Left ventricle myocardium inferior (tissue), 1 donor: ENCODE data around the gene ERC1. TPM values are rescaled to one million over a fixed set of nuclear protein-coding genes. Genes with fewer than 3 reads are reported as not detected.
A peak's percentile ranks its signal among the peaks of the same experiment; 100 is the strongest.

ENCODE experiments used
- DNase-seq: peaks from one replicate; pipeline ENCODE4 v3.0.0-alpha.2; 2020
- H3K27ac ChIP-seq: fragments of 200-600 bp; replicated peaks from 2 replicates; pipeline ENCODE4 v1.8.0; 2021
- H3K27me3 ChIP-seq: fragments of 200-600 bp; 2 replicates; pipeline ENCODE4 v1.8.0; 2021; ENCODE audit warnings: low read depth
- H3K36me3 ChIP-seq: fragments of 200-600 bp; 2 replicates; pipeline ENCODE4 v1.8.0; 2021
- H3K4me1 ChIP-seq: fragments of 200-600 bp; 2 replicates; pipeline ENCODE4 v1.8.0; 2021
- H3K4me3 ChIP-seq: fragments of 200-600 bp; 2 replicates; pipeline ENCODE4 v1.8.0; 2021; ENCODE audit warnings: mild to moderate bottlenecking, moderate library complexity
- H3K9me3 ChIP-seq: fragments of 200-600 bp; replicated peaks from 2 replicates; pipeline ENCODE4 v1.8.0; 2021
- CTCF ChIP-seq: fragments of 200-600 bp; IDR thresholded peaks from 2 replicates; pipeline ENCODE4 v1.8.0; 2021; ENCODE audit warnings: antibody characterized with exemption, mild to moderate bottlenecking, borderline replicate concordance
- intact Hi-C: fragments of 100-400 bp; cut with micrococcal nuclease; formaldehyde crosslinking; loops from one replicate; pipeline ENCODE4 v1.11.0; 2022
- total RNA-seq: library from RNA; stranded (reverse); fragmentation: NEBNext Ultra II Directional; extraction: Animal tissue kit (Norgen Biotek cat#: 25700); gene quantifications from one replicate; pipeline ENCODE4 v1.2.1, GENCODE V29; 2021
- donor health status: DM: no; HTN: yes; CAD: no; lungs with severe emphysema.

ERC1 gene
- total RNA-seq, 1 donor from 2014 or later = 50.8 TPM

GRCh38 chr12:1053690-1054089 is 62.7 kb downstream of the ERC1 start:
- no peak for TF ChIP-seq CTCF
- intact Hi-C loops = no loop called here
- peaks cover 1% of the 10 kb centered on the region for H3K36me3 ChIP-seq
- no peaks in the 10 kb centered on the region for H3K27me3 ChIP-seq
- H3K4me1 ChIP-seq = peaks cover 23% of the 10 kb centered on the region
- H3K4me3 ChIP-seq = no peak overlapping the region
- H3K9me3 ChIP-seq = peaks cover 12% of the 10 kb centered on the region
- peak overlapping the region; percentile 69 for H3K27ac ChIP-seq
- DNase-seq = no peak

- no peaks in the 10 kb centered on the region for H3K27me3 ChIP-seq
- peaks cover 18% of the 10 kb centered on the region for H3K9me3 ChIP-seq
- DNase-seq = no peak
- peaks cover 22% of the 10 kb centered on the region for H3K4me1 ChIP-seq
- intact Hi-C loops = no loop called here
- TF ChIP-seq CTCF = no peak
- H3K36me3 ChIP-seq = peaks cover 7% of the 10 kb centered on the region
- H3K4me3 ChIP-seq = peak overlapping the region; percentile 17
- H3K27ac ChIP-seq = peak overlapping the region; percentile 69
Measured at GRCh38 chr12:1054117-1054870, 63.3 kb downstream of the ERC1 start.

- intact Hi-C loops = no loop called here
- no peak overlapping the region for H3K4me3 ChIP-seq
- H3K9me3 ChIP-seq = peaks cover 25% of the 10 kb centered on the region
- DNase-seq = no peak
- no peaks in the 10 kb centered on the region for H3K27me3 ChIP-seq
- TF ChIP-seq CTCF = no peak
- peaks cover 22% of the 10 kb centered on the region for H3K4me1 ChIP-seq
- H3K27ac ChIP-seq = no peak overlapping the region
- H3K36me3 ChIP-seq = peaks cover 7% of the 10 kb centered on the region
Measured at GRCh38 chr12:1056390-1056789, 65.4 kb downstream of the ERC1 start.

GRCh38 chr12:1058423-1058822 is 67.4 kb downstream of the ERC1 start:
- Histone ChIP-seq H3K27me3 (no peaks in the 10 kb centered on the region), H3K36me3 (peaks cover 13% of the 10 kb centered on the region), H3K27ac (no peak overlapping the region), H3K4me3 (no peak overlapping the region), H3K9me3 (peaks cover 40% of the 10 kb centered on the region), H3K4me1 (peaks cover 17% of the 10 kb centered on the region)
- intact Hi-C loops = no loop called here
- TF ChIP-seq CTCF = no peak
- no peak for DNase-seq

- Histone ChIP-seq H3K36me3 (peaks cover 21% of the 10 kb centered on the region), H3K27me3 (no peaks in the 10 kb centered on the region), H3K4me3 (no peak overlapping the region), H3K4me1 (peaks cover 10% of the 10 kb centered on the region), H3K27ac (no peak overlapping the region), H3K9me3 (peaks cover 48% of the 10 kb centered on the region)
- DNase-seq = no peak
- intact Hi-C loops = no loop called here
- TF ChIP-seq CTCF = no peak
Measured at GRCh38 chr12:1059162-1059561, 68.1 kb downstream of the ERC1 start.
